Fibroblast of mammary gland (primary cell): ENCODE data around the gene KDSR.

Source experiments
- DNase-seq: peaks from one replicate; pipeline ENCODE4 v3.0.0-alpha.2; 2010; ENCODE audit warnings: low read depth
- H3K4me3 ChIP-seq: 2 replicates; pipeline ENCODE4 v1.5.1; 2011; ENCODE audit warnings: low read depth, mild to moderate bottlenecking, low read length, moderate library complexity; ENCODE audit not compliant: control insufficient read depth
- CTCF ChIP-seq: conservative IDR thresholded peaks from 2 replicates; pipeline ENCODE4 v1.5.1; 2011; ENCODE audit warnings: low read depth, low read length, inconsistent platforms; ENCODE audit not compliant: control insufficient read depth, insufficient read depth

Gene KDSR

GRCh38 chr18:63382843-63383242, 15.8 kb upstream of the KDSR start:
- TF ChIP-seq CTCF = no peak
- DNase-seq = no peak

GRCh38 chr18:63379639-63379962, 12.6 kb upstream of the KDSR start:
- peak; percentile 25 for DNase-seq
- no peak overlapping the region for H3K4me3 ChIP-seq
- TF ChIP-seq CTCF = no peak

More at GRCh38 chr18:63382843-63383242, 15.8 kb upstream of the KDSR start:
- no peak overlapping the region for H3K4me3 ChIP-seq

GRCh38 chr18:63378919-63379638, 12.1 kb upstream of the KDSR start:
- DNase-seq = no peak
- TF ChIP-seq CTCF = no peak
- no peak overlapping the region for H3K4me3 ChIP-seq

GRCh38 chr18:63377275-63377980, 10.4 kb upstream of the KDSR start:
- no peak for DNase-seq
- no peak for TF ChIP-seq CTCF
- H3K4me3 ChIP-seq = no peak overlapping the region

- TF ChIP-seq CTCF = no peak
- peak; percentile 84 for DNase-seq
- no peak overlapping the region for H3K4me3 ChIP-seq
Measured at GRCh38 chr18:63376538-63376937, 9.5 kb upstream of the KDSR start.

- no peak for DNase-seq
Measured at GRCh38 chr18:63374540-63374939, 7.5 kb upstream of the KDSR start.

More at GRCh38 chr18:63374540-63374939, 7.5 kb upstream of the KDSR start:
- no peak overlapping the region for H3K4me3 ChIP-seq
- TF ChIP-seq CTCF = no peak
